Measurements from ENCODE around the gene TMEM176A. TPM values are rescaled to one million over a fixed set of nuclear protein-coding genes. Genes with fewer than 3 reads are reported as not detected.

TMEM176A gene
- polyA plus RNA-seq, 1 donor (not counting 4 experiments of a cell fraction or from before 2014, with no cell fraction given) = not detected

- H3K4me3 ChIP-seq (ENCODE audit: control insufficient read depth in 2 of 3, extremely low read depth in 1 of 3, insufficient read depth in 2 of 3, low read depth in 1 of 3, low read length in 3 of 3) = no peak overlapping the region
- H3K27me3 ChIP-seq (ENCODE audit: control insufficient read depth, extremely low read depth, insufficient read depth, low read length) = peaks cover 10% of the 10 kb centered on the region
- no peak overlapping the region for H3K9ac ChIP-seq (ENCODE audit: control insufficient read depth, extremely low read depth, insufficient read depth, low read length)
- H3K4me1 ChIP-seq (ENCODE audit: control insufficient read depth, extremely low read depth, insufficient read depth, low read length) = no peaks in the 10 kb centered on the region
- H4K20me1 ChIP-seq (ENCODE audit: control insufficient read depth, extremely low read depth, insufficient read depth, low read length) = no peaks in the 10 kb centered on the region
- DNase-seq (ENCODE audit: low read depth, low spot score) (no peak), FAIRE-seq (no peak)
- H3K36me3 ChIP-seq (ENCODE audit: control insufficient read depth in 2 of 2, extremely low read depth in 1 of 2, insufficient read depth in 2 of 2, low read length in 2 of 2) = no peaks in the 10 kb centered on the region
- no peak for TF ChIP-seq CTCF (optimal IDR thresholded peaks at IDR 0.05 in 1 of 3, IDR thresholded peaks at IDR 0.05 in 1 of 3, conservative IDR thresholded peaks at IDR 0.05 in 1 of 3; ENCODE audit: extremely low read depth in 1 of 3, insufficient read depth in 2 of 3, low read length in 3 of 3)
- no peak overlapping the region for H3K27ac ChIP-seq (ENCODE audit: control insufficient read depth, insufficient read depth, low read length)
- H3K9me3 ChIP-seq (ENCODE audit: control insufficient read depth, low read depth, low read length) = no peaks in the 10 kb centered on the region
- H2AFZ ChIP-seq (ENCODE audit: control insufficient read depth, low read length) = no peak overlapping the region
- H3K4me2 ChIP-seq (ENCODE audit: control insufficient read depth, extremely low read depth, insufficient read depth, low read depth, low read length) = no peak overlapping the region
- dilution Hi-C loops (cut with MboI; ENCODE audit: extremely low pct_ligation_motif_present, low sequenced_read_pairs) = no loop called here
- no peaks in the 10 kb centered on the region for H3K79me2 ChIP-seq (ENCODE audit: control insufficient read depth, insufficient read depth, low read length)
- H3K9me1 ChIP-seq (ENCODE audit: control insufficient read depth, extremely low read depth, insufficient read depth, low read length) = no peaks in the 10 kb centered on the region
Observed at GRCh38 chr7:150788474-150789269, 11.9 kb upstream of the TMEM176A start.

GRCh38 chr7:150790416-150791075 is 10.0 kb upstream of the TMEM176A start:
- Histone ChIP-seq H2AFZ (ENCODE audit: control insufficient read depth, low read length) (no peak overlapping the region), H3K9ac (ENCODE audit: control insufficient read depth, extremely low read depth, insufficient read depth, low read length) (no peak overlapping the region), H3K4me3 (ENCODE audit: control insufficient read depth in 2 of 3, extremely low read depth in 1 of 3, insufficient read depth in 2 of 3, low read depth in 1 of 3, low read length in 3 of 3) (no peak overlapping the region), H3K4me2 (ENCODE audit: control insufficient read depth, extremely low read depth, insufficient read depth, low read depth, low read length) (no peak overlapping the region), H3K9me1 (ENCODE audit: control insufficient read depth, extremely low read depth, insufficient read depth, low read length) (no peaks in the 10 kb centered on the region), H3K9me3 (ENCODE audit: control insufficient read depth, low read depth, low read length) (no peaks in the 10 kb centered on the region), H3K27me3 (ENCODE audit: control insufficient read depth, extremely low read depth, insufficient read depth, low read length) (peaks cover 8% of the 10 kb centered on the region), H4K20me1 (ENCODE audit: control insufficient read depth, extremely low read depth, insufficient read depth, low read length) (no peaks in the 10 kb centered on the region), H3K4me1 (ENCODE audit: control insufficient read depth, extremely low read depth, insufficient read depth, low read length) (no peaks in the 10 kb centered on the region), H3K79me2 (ENCODE audit: control insufficient read depth, insufficient read depth, low read length) (no peaks in the 10 kb centered on the region), H3K27ac (ENCODE audit: control insufficient read depth, insufficient read depth, low read length) (no peak overlapping the region), H3K36me3 (ENCODE audit: control insufficient read depth in 2 of 2, extremely low read depth in 1 of 2, insufficient read depth in 2 of 2, low read length in 2 of 2) (no peaks in the 10 kb centered on the region)
- TF ChIP-seq EZH2 (IDR thresholded peaks at IDR 0.05; ENCODE audit: low read length) (no peak), CTCF (optimal IDR thresholded peaks at IDR 0.05 in 1 of 3, IDR thresholded peaks at IDR 0.05 in 1 of 3, conservative IDR thresholded peaks at IDR 0.05 in 1 of 3; ENCODE audit: extremely low read depth in 1 of 3, insufficient read depth in 2 of 3, low read length in 3 of 3) (no peak)
- no peak for FAIRE-seq
- DNase-seq (ENCODE audit: low read depth, low spot score) = no peak
- dilution Hi-C loops (cut with MboI; ENCODE audit: extremely low pct_ligation_motif_present, low sequenced_read_pairs) = no loop called here

Data from keratinocyte (primary cell).